H1 (cell line): Measurements from ENCODE around the gene KRTAP5-4. TPM values are rescaled to one million over a fixed set of nuclear protein-coding genes. Genes with fewer than 3 reads are reported as not detected.

Source experiments
- CTCF ChIA-PET: fragments of 300-600 bp; sonication (Branson Sonifier 250); formaldehyde crosslinking; loops from one replicate; lab custom pipeline; 2021; ENCODE audit not compliant: partially characterized antibody; lab: Charles Lee
- POLR2A ChIA-PET: fragments of 300-600 bp; sonication (Branson Sonifier 250); formaldehyde crosslinking; loops from one replicate; lab custom pipeline; 2021; ENCODE audit warnings: inconsistent platforms; ENCODE audit not compliant: partially characterized antibody; lab: Charles Lee
- DNase-seq, 2 experiments: peaks; one replicate each; pipeline versions ENCODE4 v3.0.0 to v3.0.0-alpha.2; 2010 to 2022; ENCODE audit warnings: low spot score in 2 of 2, low read depth in 1 of 2, mixed read lengths in 1 of 2
- FAIRE-seq: peaks from 2 replicates; lab custom pipeline; 2011; peaks lifted over from hg19 to GRCh38; lab: Jason Lieb, UNC
- H2AFZ ChIP-seq: 2 replicates; pipeline ENCODE4 v1.8.1; 2012; ENCODE audit warnings: low read length, inconsistent platforms
- H2AK5ac ChIP-seq: 2 replicates; pipeline ENCODE4 v1.6.1; 2013; ENCODE audit warnings: low read depth, low read length
- H2BK120ac ChIP-seq: replicated peaks from 2 replicates; pipeline ENCODE3; 2013; ENCODE audit warnings: low read depth, low read length, inconsistent platforms
- H2BK12ac ChIP-seq: 2 replicates; pipeline ENCODE4 v1.6.1; 2013; ENCODE audit warnings: low read depth, low read length
- H2BK15ac ChIP-seq: 2 replicates; pipeline ENCODE4 v1.6.1; 2013; ENCODE audit warnings: low read length
- H2BK20ac ChIP-seq: 2 replicates; pipeline ENCODE4 v1.6.1; 2013; ENCODE audit warnings: low read length
- H2BK5ac ChIP-seq: 2 replicates; pipeline ENCODE4 v1.6.1; 2013; ENCODE audit warnings: low read depth, low read length
- H3K14ac ChIP-seq: 2 replicates; pipeline ENCODE4 v1.6.1; 2013; ENCODE audit warnings: inconsistent platforms; ENCODE audit not compliant: insufficient read length
- H3K18ac ChIP-seq: 2 replicates; pipeline ENCODE4 v1.6.1; 2013; ENCODE audit warnings: low read length; ENCODE audit errors: extremely low read depth
- H3K23ac ChIP-seq: 2 replicates; pipeline ENCODE4 v1.6.1; 2013; ENCODE audit warnings: inconsistent platforms; ENCODE audit not compliant: insufficient read length
- H3K23me2 ChIP-seq: 2 replicates; pipeline ENCODE4 v1.6.1; 2013; ENCODE audit warnings: low read depth, low read length
- H3K27ac ChIP-seq: 2 replicates; pipeline ENCODE4 v1.6.1; 2011; ENCODE audit warnings: low read depth, low read length, inconsistent platforms
- H3K27me3 ChIP-seq, 4 experiments: replicated peaks in 1 of 4; 1 replicate in 1 of 4; 2 replicates in 3 of 4; pipeline versions ENCODE4 v1.6.1 to v1.8.1; 2011 to 2013; ENCODE audit warnings: low read length in 3 of 4, mild to moderate bottlenecking in 3 of 4, inconsistent platforms in 2 of 4, mixed read lengths in 2 of 4, moderate library complexity in 1 of 4; ENCODE audit not compliant: control insufficient read depth in 3 of 4, insufficient read depth in 3 of 4; ENCODE audit errors: extremely low read depth in 1 of 4
- H3K36me3 ChIP-seq, 4 experiments: 2 replicates each; pipeline versions ENCODE4 v1.6.1 to v1.8.1; 2011 to 2013; ENCODE audit warnings: mild to moderate bottlenecking in 4 of 4, low read length in 3 of 4, moderate library complexity in 2 of 4, control low read depth in 1 of 4, inconsistent platforms in 1 of 4; ENCODE audit not compliant: insufficient read depth in 4 of 4, control insufficient read depth in 2 of 4
- H3K4ac ChIP-seq: replicated peaks from 2 replicates; pipeline ENCODE3; 2013; ENCODE audit warnings: low read length, low read depth, mixed read lengths, inconsistent platforms; ENCODE audit not compliant: insufficient read length
- H3K4me1 ChIP-seq, 4 experiments: replicated peaks in 1 of 4; 1 replicate in 1 of 4; 2 replicates in 3 of 4; pipeline versions ENCODE4 v1.6.1 to v1.8.1; 2011 to 2013; ENCODE audit warnings: low read length in 3 of 4, inconsistent platforms in 2 of 4, mixed read lengths in 1 of 4; ENCODE audit not compliant: insufficient read depth in 4 of 4, control insufficient read depth in 3 of 4
- H3K4me2 ChIP-seq, 2 experiments: 2 replicates each; pipeline versions ENCODE4 v1.6.1 to v1.8.1; 2011 to 2013; ENCODE audit warnings: low read depth in 2 of 2, low read length in 2 of 2, control low read depth in 1 of 2, inconsistent platforms in 1 of 2, mild to moderate bottlenecking in 1 of 2; ENCODE audit not compliant: insufficient read depth in 1 of 2
- H3K4me3 ChIP-seq, 4 experiments: fragments of 200-600, 300-600 bp in 1 of 4; sonication (generic), shearing (Covaris generic), sonication (Bioruptor Twin) in 1 of 4; 2 replicates each; pipeline versions ENCODE4 v1.5.1 to v1.8.1; 2011 to 2016; ENCODE audit warnings: low read length in 4 of 4, low read depth in 3 of 4, control low read depth in 2 of 4, inconsistent platforms in 2 of 4, mild to moderate bottlenecking in 2 of 4, mixed read lengths in 1 of 4, moderate library complexity in 1 of 4; ENCODE audit not compliant: insufficient read depth in 2 of 4; ENCODE audit errors: extremely low read depth in 1 of 4
- H3K56ac ChIP-seq: replicated peaks from 2 replicates; pipeline ENCODE3; 2013; ENCODE audit warnings: low read depth, mild to moderate bottlenecking, mixed read lengths, low read length, inconsistent platforms; ENCODE audit not compliant: insufficient read length
- H3K79me1 ChIP-seq: 2 replicates; pipeline ENCODE4 v1.6.1; 2013; ENCODE audit warnings: low read depth, low read length, control low read depth
- H3K79me2 ChIP-seq, 2 experiments: 2 replicates each; pipeline versions ENCODE4 v1.6.1 to v1.8.1; 2012 to 2013; ENCODE audit warnings: low read length in 2 of 2, mild to moderate bottlenecking in 2 of 2, inconsistent platforms in 1 of 2; ENCODE audit not compliant: insufficient read depth in 2 of 2, control insufficient read depth in 1 of 2
- H3K9ac ChIP-seq, 4 experiments: replicated peaks in 1 of 4; 1 replicate in 1 of 4; 2 replicates in 3 of 4; pipeline versions ENCODE4 v1.6.1 to v1.8.1; 2011 to 2013; ENCODE audit warnings: low read depth in 3 of 4, low read length in 3 of 4, control low read depth in 2 of 4, mild to moderate bottlenecking in 2 of 4, moderate library complexity in 2 of 4, inconsistent platforms in 1 of 4; ENCODE audit errors: extremely low read depth in 1 of 4
- H3K9me3 ChIP-seq, 2 experiments: 2 replicates each; pipeline versions ENCODE4 v1.6.1 to v1.8.1; 2012 to 2013; ENCODE audit warnings: mild to moderate bottlenecking in 2 of 2, moderate library complexity in 2 of 2, control low read depth in 1 of 2, inconsistent platforms in 1 of 2, low read depth in 1 of 2, low read length in 1 of 2, mixed read lengths in 1 of 2; ENCODE audit not compliant: insufficient read depth in 2 of 2
- H4K20me1 ChIP-seq, 2 experiments: replicated peaks in 1 of 2; 2 replicates each; pipeline versions ENCODE3 to v1.8.1; 2011 to 2013; ENCODE audit warnings: inconsistent platforms in 2 of 2, low read length in 2 of 2, mild to moderate bottlenecking in 1 of 2; ENCODE audit not compliant: insufficient read depth in 2 of 2, control insufficient read depth in 1 of 2
- H4K5ac ChIP-seq: 2 replicates; pipeline ENCODE4 v1.6.1; 2013; ENCODE audit warnings: low read length, low read depth, mixed read lengths, inconsistent platforms; ENCODE audit not compliant: insufficient read length
- H4K8ac ChIP-seq: 2 replicates; pipeline ENCODE4 v1.8.0; 2013; ENCODE audit warnings: mild to moderate bottlenecking, moderate library complexity, low read length, inconsistent platforms; ENCODE audit not compliant: insufficient read depth; ENCODE audit errors: extremely low read depth
- H4K91ac ChIP-seq: replicated peaks from 2 replicates; pipeline ENCODE3; 2013; ENCODE audit warnings: low read length, mixed read lengths, inconsistent platforms; ENCODE audit not compliant: insufficient read length
- BCL11A ChIP-seq, 2 experiments: IDR thresholded peaks; one replicate each; pipeline ENCODE4 v1.6.1; 2011; ENCODE audit warnings: low read depth in 2 of 2, low read length in 2 of 2, mild to moderate bottlenecking in 2 of 2
- BRCA1 ChIP-seq: IDR thresholded peaks from 2 replicates; pipeline ENCODE4 v1.6.1; 2012; ENCODE audit warnings: low read depth, low read length, improper control_type of control experiment
- CREB1 ChIP-seq: IDR thresholded peaks from 2 replicates; pipeline ENCODE4 v1.6.1; 2012; ENCODE audit warnings: inconsistent platforms
- EZH2 ChIP-seq: fragments of 200-600 bp; sonication (generic); IDR thresholded peaks from 2 replicates; pipeline ENCODE4 v1.7.1; 2012; ENCODE audit warnings: low read depth, mild to moderate bottlenecking, moderate library complexity, low read length, inconsistent platforms; ENCODE audit not compliant: severe bottlenecking
- KDM1A ChIP-seq: fragments of 200-600, 300-600 bp; sonication (generic); IDR thresholded peaks from 2 replicates; pipeline ENCODE4 v1.7.1; 2016; ENCODE audit warnings: mild to moderate bottlenecking, low read length, borderline replicate concordance
- KDM4A ChIP-seq: IDR thresholded peaks from one replicate; pipeline ENCODE4 v1.7.1; 2012; ENCODE audit warnings: low read depth, mild to moderate bottlenecking, moderate library complexity, low read length, inconsistent platforms; ENCODE audit not compliant: severe bottlenecking
- NANOG ChIP-seq: IDR thresholded peaks from 2 replicates; pipeline ENCODE4 v1.6.1; 2011; ENCODE audit warnings: low read length, low read depth, mild to moderate bottlenecking, inconsistent platforms; ENCODE audit not compliant: insufficient read depth, poor library complexity, severe bottlenecking
- POLR2AphosphoS5 ChIP-seq: IDR thresholded peaks from 2 replicates; pipeline ENCODE4 v1.6.1; 2011; ENCODE audit warnings: low read depth, low read length
- SAP30 ChIP-seq: fragments of 300-600 bp; sonication (generic); IDR thresholded peaks from 2 replicates; pipeline ENCODE4 v1.7.1; 2012; ENCODE audit warnings: low read length, moderate library complexity, mild to moderate bottlenecking, inconsistent platforms; ENCODE audit not compliant: insufficient read depth, insufficient replicate concordance
- SP2 ChIP-seq: IDR thresholded peaks from 2 replicates; pipeline ENCODE4 v1.6.1; 2012; ENCODE audit warnings: mild to moderate bottlenecking, low read length, inconsistent platforms
- SP4 ChIP-seq: IDR thresholded peaks from 2 replicates; pipeline ENCODE4 v1.6.1; 2012; ENCODE audit warnings: low read length, inconsistent platforms
- YY1 ChIP-seq: IDR thresholded peaks from 2 replicates; pipeline ENCODE4 v1.6.1; 2011; ENCODE audit warnings: low read depth, mild to moderate bottlenecking, low read length
- WGBS, 2 experiments: shearing (Covaris generic) in 1 of 2; methylation state at CpG; one replicate each; pipeline versions ENCODE4 v1.1.6 to v1.1.7; 2013 to 2015; ENCODE audit warnings: low lambda C conversion rate in 2 of 2, mixed read lengths in 2 of 2, inconsistent platforms in 1 of 2, low coverage in 1 of 2, missing lambda C conversion rate in 1 of 2; ENCODE audit not compliant: insufficient replicate concordance in 2 of 2, insufficient coverage in 1 of 2, insufficient read length in 1 of 2; ENCODE audit errors: extremely low coverage in 1 of 2, missing lambda C conversion rate in 1 of 2; 5-methylcytosine and 5-hydroxymethylcytosine counted together
- polyA plus RNA-seq, 7 experiments: library from polyadenylated mRNA; depleted of rRNA in 3 of 7; stranded (reverse) in 5 of 7; unstranded in 2 of 7; fragments of >200 nt in 5 of 7; fragments of 200-250 nt in 2 of 7; gene quantifications; 1 replicate in 5 of 7; 2 replicates in 1 of 7; 4 replicates in 1 of 7; pipeline versions ENCODE4 v1.2.1 to v1.2.3, GENCODE V29; 2011 to 2013; ENCODE audit warnings: missing spikeins in 2 of 7, mixed read lengths in 2 of 7
- total RNA-seq: library from RNA; stranded (reverse); fragmentation: NEBNext Ultra II Directional; extraction: Animal tissue kit (Norgen Biotek cat#: 25700); gene quantifications from 2 replicates; pipeline ENCODE4 v1.2.1, GENCODE V29; 2021
- TF ChIP-seq, protein P1 (sequence below): IDR thresholded peaks from 2 replicates; pipeline ENCODE4 v1.6.1; 2012; ENCODE audit warnings: low read length, inconsistent platforms

The KRTAP5-4 gene
- total and polyA plus RNA-seq, 2 of the 8 experiments (the other 6 are each of a cell fraction or from before 2014, with no cell fraction given) = not detected

GRCh38 chr11:1589996-1590395 lies 31.9 kb downstream of the KRTAP5-4 start:
- Histone ChIP-seq H3K4ac (no peak overlapping the region), H4K8ac (no peak overlapping the region), H3K18ac (no peak overlapping the region), H3K9me3 (no peaks in the 10 kb centered on the region), H2BK5ac (no peak overlapping the region), H3K4me1 (no peaks in the 10 kb centered on the region), H2BK120ac (no peak overlapping the region), H2BK15ac (no peak overlapping the region), H3K14ac (no peak overlapping the region), H3K23ac (no peak overlapping the region), H4K20me1 (no peaks in the 10 kb centered on the region), H3K23me2 (no peaks in the 10 kb centered on the region), H4K5ac (no peak overlapping the region), H3K9ac (no peak overlapping the region), H3K79me1 (no peaks in the 10 kb centered on the region), H2BK12ac (no peak overlapping the region), H3K27me3 (no peaks in the 10 kb centered on the region; a peak in 1 of 7 replicates), H2AK5ac (no peak overlapping the region), H3K27ac (no peak overlapping the region), H2BK20ac (no peak overlapping the region), H3K4me2 (no peak overlapping the region), H3K4me3 (no peak overlapping the region), H3K36me3 (no peaks in the 10 kb centered on the region), H2AFZ (no peak overlapping the region), H4K91ac (no peak overlapping the region), H3K56ac (no peak overlapping the region), H3K79me2 (no peaks in the 10 kb centered on the region)
- ChIA-PET POLR2A (no interaction called here), CTCF (interaction anchor here (3.2 kb wide), 1 partner anchor 15 kb away, joined by 20 read pairs; no protein-coding TSS in a partner anchor)
- no peak for FAIRE-seq
- WGBS, 2 experiments = 84% methylated on average over 6 of the region's 6 CpGs; no CpG with 5 or more reads in 1 of the 2 experiments
- no peak for DNase-seq
- TF ChIP-seq SP4 (no peak), SAP30 (no peak), SP2 (no peak), NANOG (no peak), EZH2 (no peak), BRCA1 (no peak), BCL11A (IDR thresholded peaks at IDR 0.05; ENCODE audit: low read depth in 2 of 2, low read length in 2 of 2) (no peak), YY1 (no peak), KDM1A (no peak), KDM4A (no peak), POLR2AphosphoS5 (no peak), CREB1 (no peak)
- TF ChIP-seq, protein P1, sequence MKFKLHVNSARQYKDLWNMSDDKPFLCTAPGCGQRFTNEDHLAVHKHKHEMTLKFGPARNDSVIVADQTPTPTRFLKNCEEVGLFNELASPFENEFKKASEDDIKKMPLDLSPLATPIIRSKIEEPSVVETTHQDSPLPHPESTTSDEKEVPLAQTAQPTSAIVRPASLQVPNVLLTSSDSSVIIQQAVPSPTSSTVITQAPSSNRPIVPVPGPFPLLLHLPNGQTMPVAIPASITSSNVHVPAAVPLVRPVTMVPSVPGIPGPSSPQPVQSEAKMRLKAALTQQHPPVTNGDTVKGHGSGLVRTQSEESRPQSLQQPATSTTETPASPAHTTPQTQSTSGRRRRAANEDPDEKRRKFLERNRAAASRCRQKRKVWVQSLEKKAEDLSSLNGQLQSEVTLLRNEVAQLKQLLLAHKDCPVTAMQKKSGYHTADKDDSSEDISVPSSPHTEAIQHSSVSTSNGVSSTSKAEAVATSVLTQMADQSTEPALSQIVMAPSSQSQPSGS = no peak
